ENCODE measurements around the gene CNTN1.
"Not testable (repeated sequence)": the region's sequence is repeated elsewhere in the genome, so short reads cannot be mapped to it uniquely, and the experiment has no call there.

The CNTN1 gene

GRCh38 chr12:40711121-40711520 is 18.9 kb downstream of the CNTN1 start:
- no peak for DNase-seq

- DNase-seq: no peak
Observed at GRCh38 chr12:40714636-40715035, 22.4 kb downstream of the CNTN1 start.

DNA sequence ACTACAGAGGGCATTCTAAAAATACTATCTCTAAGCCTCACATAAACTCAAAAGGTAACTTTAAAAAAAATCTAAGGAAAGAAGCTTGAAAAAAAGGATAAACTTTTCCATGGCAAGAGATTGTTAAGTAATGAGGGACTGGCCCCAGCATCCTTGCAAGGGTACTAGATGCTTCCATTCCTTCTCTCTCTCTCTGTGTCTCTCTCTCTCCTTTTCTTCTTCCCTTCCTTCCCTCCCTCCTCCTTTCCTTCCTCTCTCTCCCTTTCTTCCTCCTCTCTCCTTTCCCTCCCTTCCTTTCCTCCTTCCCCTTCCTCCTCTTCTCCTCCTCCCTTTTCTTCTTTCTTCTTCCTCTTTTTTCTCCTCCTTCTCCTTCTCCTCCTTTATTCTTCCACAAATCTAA is 23.8 kb downstream of the CNTN1 start:
- no peak for DNase-seq

- DNase-seq: no peak
Observed at GRCh38 chr12:40717576-40717975, 25.3 kb downstream of the CNTN1 start.

DNA sequence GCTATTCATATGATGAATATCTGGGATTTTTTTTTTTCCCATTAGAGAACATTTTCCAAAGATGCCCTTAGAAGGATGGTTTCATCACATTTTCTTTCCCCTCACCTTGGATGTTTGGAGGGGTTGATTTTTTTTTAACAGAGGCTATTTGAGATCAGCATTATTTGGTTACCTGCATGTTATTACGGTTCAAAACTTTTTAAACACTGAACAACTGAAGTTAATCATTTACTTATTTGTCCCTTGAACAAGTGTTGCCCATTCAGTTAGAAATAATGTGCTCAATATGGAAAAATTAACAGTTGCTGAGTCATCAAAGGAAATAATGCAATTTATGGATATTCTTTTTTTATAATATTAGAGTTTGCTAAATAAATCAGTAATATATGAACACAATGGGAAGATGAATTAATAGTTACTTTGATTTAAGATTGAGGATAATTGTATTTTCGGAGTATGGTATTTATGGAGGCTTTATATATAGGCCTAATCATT is 26.7 kb downstream of the CNTN1 start:
- no peak for DNase-seq

- no peak for DNase-seq
Observed at GRCh38 chr12:40723001-40723400, 30.8 kb downstream of the CNTN1 start.

- DNase-seq: no peak
Observed at GRCh38 chr12:40726366-40726765, 34.1 kb downstream of the CNTN1 start.

DNA sequence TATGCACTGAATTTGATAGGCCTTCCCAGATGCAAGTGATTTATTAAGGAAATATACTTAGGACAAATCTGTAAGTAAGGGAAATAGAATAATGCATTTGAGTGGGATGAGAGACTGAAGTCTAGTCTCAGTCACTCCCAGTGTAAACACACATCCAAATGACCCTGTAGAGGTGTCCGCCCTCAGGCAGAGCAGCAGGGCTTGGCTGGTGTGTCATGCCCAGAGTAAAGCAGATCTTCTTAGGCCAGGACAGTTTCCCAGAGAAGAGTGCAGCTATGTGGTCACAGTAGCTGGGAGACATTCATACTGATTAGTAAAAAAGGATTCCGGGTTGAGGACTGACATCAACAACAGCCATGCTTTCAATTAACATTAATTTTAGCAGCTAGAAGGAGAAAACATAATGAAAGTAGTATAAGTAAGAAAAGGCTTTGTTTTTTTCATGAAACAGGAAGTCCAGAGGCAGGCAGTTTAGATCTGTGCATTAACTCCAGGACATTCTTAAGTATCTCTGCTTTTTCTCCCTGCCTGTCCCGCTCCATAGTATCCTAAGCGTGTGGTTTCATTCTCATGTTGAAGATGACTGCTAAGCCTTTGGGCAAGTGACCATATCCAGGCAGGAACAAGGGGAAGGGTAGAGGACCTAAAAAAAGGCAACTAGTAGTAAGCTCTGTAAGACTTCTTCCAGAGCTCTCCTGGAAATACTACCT is 35.7 kb downstream of the CNTN1 start:
- DNase-seq: no peak

- no peak for DNase-seq
Observed at GRCh38 chr12:40730281-40730680, 38.0 kb downstream of the CNTN1 start.

GRCh38 chr12:40733871-40734270 is 41.6 kb downstream of the CNTN1 start:
- no peak for DNase-seq

GRCh38 chr12:40734276-40734675 is 42.0 kb downstream of the CNTN1 start:
- DNase-seq: no peak

DNA sequence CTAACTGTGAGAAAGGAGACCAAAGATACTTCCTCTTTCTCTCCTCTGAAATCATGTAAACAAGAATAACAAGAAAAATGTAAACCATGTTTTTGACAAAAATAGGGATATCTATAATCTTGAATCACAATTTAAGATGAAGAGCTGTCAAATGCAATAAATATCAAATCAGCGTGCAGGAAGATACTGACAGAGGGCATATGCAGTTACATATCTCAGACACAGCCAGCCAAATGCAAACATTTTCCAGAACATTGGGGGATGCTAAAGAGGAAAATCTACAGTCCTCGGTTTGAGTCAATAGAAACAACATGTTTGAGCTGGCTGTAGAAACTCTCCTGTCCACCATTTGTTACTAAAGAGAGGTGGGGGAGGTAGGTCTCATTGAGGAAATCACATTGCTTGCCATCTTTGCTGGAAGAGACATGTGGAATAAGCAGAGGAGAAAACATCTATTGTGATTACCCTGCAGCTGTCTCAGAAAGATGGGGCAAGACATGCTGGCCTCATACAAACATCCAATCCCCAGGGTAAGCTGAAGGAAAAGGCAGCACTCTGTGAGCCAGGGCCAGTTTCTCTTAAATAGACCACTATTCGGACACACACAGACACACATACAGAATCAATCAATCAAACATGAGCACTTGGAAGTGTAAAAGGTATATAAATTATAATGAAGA is 43.5 kb downstream of the CNTN1 start:
- DNase-seq: no peak

DNA sequence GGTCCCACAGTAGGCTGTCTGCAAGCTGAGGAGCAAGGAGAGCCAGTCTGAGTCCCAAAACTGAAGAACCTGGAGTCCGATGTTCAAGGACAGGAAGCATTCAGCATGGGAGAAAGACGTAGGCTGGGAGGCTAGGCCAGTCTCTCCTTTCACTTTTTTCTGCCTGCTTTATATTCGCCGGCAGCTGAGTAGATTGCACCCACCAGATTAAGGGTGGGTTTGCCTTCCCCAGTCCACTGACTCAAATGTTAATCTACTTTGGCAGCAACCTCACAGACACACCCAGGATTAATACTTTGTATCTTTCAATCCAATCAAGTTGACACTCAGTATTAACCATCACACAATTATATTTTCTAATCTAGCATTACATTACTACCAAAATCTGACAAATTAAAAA is 45.2 kb downstream of the CNTN1 start:
- DNase-seq: not testable (repeated sequence)

- no peak for DNase-seq
Observed at GRCh38 chr12:40738856-40739255, 46.6 kb downstream of the CNTN1 start.

GRCh38 chr12:40742041-40742440 is 49.8 kb downstream of the CNTN1 start:
- no peak for DNase-seq

- DNase-seq: no peak
Observed at GRCh38 chr12:40745386-40745785, 53.1 kb downstream of the CNTN1 start.

DNA sequence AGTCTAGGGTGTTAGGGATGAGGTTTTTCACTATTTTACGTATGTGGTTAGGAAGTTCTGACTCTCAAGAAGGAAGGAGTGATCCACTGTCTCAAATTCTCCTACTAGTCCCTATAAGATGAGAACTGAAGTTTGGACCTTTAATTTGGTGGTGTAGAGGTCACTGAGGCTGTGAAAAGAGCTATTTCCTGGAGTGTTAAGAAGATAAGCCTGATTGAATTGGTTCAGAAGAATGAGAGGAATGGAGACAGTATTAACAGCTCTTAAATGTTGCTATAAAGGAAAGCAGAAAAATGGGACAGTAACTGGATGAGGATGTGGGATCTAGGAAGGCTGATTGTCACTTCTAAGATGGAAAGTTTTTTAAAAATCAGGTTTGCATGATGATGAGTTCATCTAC is 57.6 kb downstream of the CNTN1 start:
- no peak for DNase-seq

GRCh38 chr12:40752011-40752410 is 59.8 kb downstream of the CNTN1 start:
- DNase-seq: no peak

GRCh38 chr12:40760821-40761220 is 68.6 kb downstream of the CNTN1 start:
- no peak for DNase-seq

- DNase-seq: no peak
Observed at GRCh38 chr12:40762072-40762471, 69.8 kb downstream of the CNTN1 start.

GRCh38 chr12:40768125-40768864 is 76.1 kb downstream of the CNTN1 start:
- no peak for DNase-seq

GRCh38 chr12:40769846-40770245 is 77.6 kb downstream of the CNTN1 start:
- no peak for DNase-seq

DNA sequence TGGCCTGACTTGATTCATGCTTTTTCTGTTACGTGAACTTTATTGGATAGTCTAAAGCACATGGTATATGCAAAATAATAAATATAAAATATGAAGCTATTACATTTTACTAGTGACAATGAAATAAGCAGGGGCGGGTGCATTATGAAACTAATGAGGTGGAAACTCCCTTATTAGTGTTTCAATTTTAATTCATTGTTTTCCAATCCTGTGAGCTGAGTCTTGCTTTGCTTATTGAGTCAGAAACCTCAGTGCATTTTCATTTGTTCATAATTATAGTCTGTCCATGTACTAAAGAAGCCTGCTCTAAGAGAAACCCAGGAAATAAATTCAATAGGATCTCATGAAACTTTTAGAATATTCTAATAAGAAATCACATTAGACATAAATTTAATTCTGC is 78.5 kb downstream of the CNTN1 start:
- no peak for DNase-seq

DNA sequence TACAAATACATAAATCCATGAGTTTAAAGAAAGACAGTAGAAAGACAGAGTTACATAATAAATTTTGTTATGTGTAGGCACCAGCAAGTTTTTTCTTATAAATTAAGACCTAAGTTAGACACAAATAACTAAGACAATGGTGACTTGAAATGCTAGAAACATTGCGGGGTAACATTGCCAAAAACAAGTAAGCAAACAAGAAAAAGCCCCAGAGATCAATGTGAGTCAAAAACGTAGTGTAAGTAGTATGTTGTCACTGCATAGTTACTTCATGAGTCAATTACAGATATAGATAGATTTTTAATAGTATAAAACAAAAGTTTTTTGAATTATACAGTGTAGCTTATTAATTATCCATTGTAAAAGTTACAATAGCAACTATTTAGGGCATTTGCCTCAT is 83.4 kb downstream of the CNTN1 start:
- DNase-seq: no peak
